AG04449 (cell line): ENCODE data around the gene TJAP1.

Experiments
- CTCF ChIA-PET: fragments of 350-600 bp; formaldehyde crosslinking; extraction: SDS; loops from one replicate; lab custom pipeline; 2021; ENCODE audit warnings: antibody characterized with exemption; lab: Yijun Ruan, JAX
- POLR2A ChIA-PET: fragments of 400-600, 350-600 bp; formaldehyde crosslinking; extraction: SDS; loops from one replicate; lab custom pipeline; 2020; ENCODE audit warnings: antibody characterized with exemption, inconsistent platforms; lab: Yijun Ruan, JAX
- DNase-seq: peaks from one replicate; pipeline ENCODE4 v3.0.0-alpha.2; 2010; ENCODE audit warnings: low read depth, low spot score
- H3K4me3 ChIP-seq: 2 replicates; pipeline ENCODE4 v1.5.1; 2011; ENCODE audit warnings: low read depth, mild to moderate bottlenecking, control low read depth, low read length
- CTCF ChIP-seq: IDR thresholded peaks from one replicate; pipeline ENCODE4 v1.5.1; 2011; ENCODE audit warnings: mild to moderate bottlenecking, moderate library complexity, low read length, control low read depth, inconsistent platforms; ENCODE audit not compliant: insufficient read depth; ENCODE audit errors: missing control alignments

TJAP1 gene

GRCh38 chr6:43478008-43478372 lies 620 bp downstream of the TJAP1 start:
- DNase-seq = no peak
- CTCF ChIA-PET = interaction anchor here (0.9 to 5.2 kb wide), 5 partner anchors 14 to 91 kb away, joined by 3 to 21 read pairs (median 9); no protein-coding TSS in a partner anchor
- TF ChIP-seq CTCF = no peak
- POLR2A ChIA-PET = interaction anchor here (0.8 to 1.5 kb wide), 5 partner anchors 13 to 40 kb away, joined by 3 to 5 read pairs (median 4); no protein-coding TSS in a partner anchor
- H3K4me3 ChIP-seq = peak overlapping the region; percentile 74

DNA sequence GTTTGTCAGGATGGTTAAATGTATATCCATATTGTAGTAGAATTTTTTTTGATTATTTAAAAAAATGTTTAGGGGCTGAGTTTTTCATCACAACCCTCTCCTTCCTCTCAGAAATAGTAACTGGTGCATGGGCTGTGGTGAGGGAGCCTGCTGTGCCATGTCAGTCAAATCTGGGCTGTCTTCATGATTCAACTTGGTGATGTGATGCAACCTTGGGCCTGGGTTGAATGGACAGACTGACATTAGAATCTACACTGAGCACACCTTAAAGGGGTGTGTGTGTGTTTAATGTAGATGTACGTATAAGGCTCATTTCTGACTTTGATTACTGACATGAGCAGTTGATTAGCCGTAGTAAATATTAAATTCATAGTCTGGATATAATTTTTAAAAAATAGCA lies 3.7 kb downstream of the TJAP1 start:
- H3K4me3 ChIP-seq = no peak overlapping the region
- ChIA-PET POLR2A (no interaction called here), CTCF (interaction anchor here (0.7 to 3.0 kb wide), 3 partner anchors 9 to 251 kb away, joined by 3 to 27 read pairs (median 3); no protein-coding TSS in a partner anchor)
- DNase-seq = no peak
- TF ChIP-seq CTCF = no peak

GRCh38 chr6:43481591-43482236 lies 4.3 kb downstream of the TJAP1 start:
- no peak for DNase-seq
- POLR2A ChIA-PET = no interaction called here

DNA sequence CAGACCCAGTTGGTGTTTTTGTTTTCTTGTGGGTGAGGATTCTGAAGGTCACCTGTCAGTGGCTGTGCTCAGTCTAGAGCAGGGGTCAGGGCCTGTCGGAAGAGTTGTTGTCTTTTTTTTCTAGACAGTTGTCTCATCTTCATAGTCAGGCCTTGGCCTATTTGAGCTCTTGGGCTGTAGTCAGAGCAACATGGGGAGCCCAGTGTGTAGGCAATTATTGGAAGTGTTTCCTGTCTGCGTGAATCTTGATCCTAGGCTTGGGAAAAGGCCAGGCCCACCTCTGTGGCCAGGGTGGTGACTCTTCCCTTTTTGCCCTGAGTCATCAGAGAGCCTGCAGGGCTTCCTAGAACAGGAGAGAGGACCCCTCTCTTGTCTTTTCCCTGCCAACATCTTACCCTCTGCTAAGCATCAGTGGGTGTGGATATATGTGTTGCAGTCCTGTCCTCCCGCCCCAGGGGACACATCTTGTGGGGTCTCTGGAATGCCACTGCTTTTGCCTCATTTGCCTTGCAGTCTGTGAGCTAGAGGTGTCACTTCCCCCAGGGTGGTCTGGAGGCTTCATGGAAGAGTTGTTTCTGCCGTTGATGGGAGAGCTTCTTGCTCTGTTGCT lies 11.4 kb downstream of the TJAP1 start:
- DNase-seq = no peak
- no peak for TF ChIP-seq CTCF
- CTCF ChIA-PET = interaction anchor here (1.0 to 18.5 kb wide), 3 partner anchors 9 to 220 kb away, joined by 3 to 337 read pairs (median 3); partner anchors contain the start of gene LRRC73
- H3K4me3 ChIP-seq = no peak overlapping the region
- POLR2A ChIA-PET = no interaction called here

More at GRCh38 chr6:43481591-43482236, 4.3 kb downstream of the TJAP1 start:
- TF ChIP-seq CTCF = no peak
- CTCF ChIA-PET = interaction anchor here (0.7 to 1.1 kb wide), 3 partner anchors 8 to 251 kb away, joined by 3 read pairs; no protein-coding TSS in a partner anchor
- H3K4me3 ChIP-seq = no peak overlapping the region

GRCh38 chr6:43489277-43490072 lies 12.1 kb downstream of the TJAP1 start:
- CTCF ChIA-PET = interaction anchor here (0.7 to 18.5 kb wide), 5 partner anchors 8 to 260 kb away, joined by 3 to 337 read pairs (median 3); partner anchors contain the start of genes DNPH1 and LRRC73
- DNase-seq = no peak
- POLR2A ChIA-PET = no interaction called here
- TF ChIP-seq CTCF = no peak
- H3K4me3 ChIP-seq = no peak overlapping the region

GRCh38 chr6:43490523-43490939 lies 13.2 kb downstream of the TJAP1 start:
- CTCF ChIA-PET = interaction anchor here (0.9 to 18.5 kb wide), 5 partner anchors 9 to 261 kb away, joined by 3 to 337 read pairs (median 4); partner anchors contain the start of genes DLK2, DNPH1 and LRRC73
- no peak overlapping the region for H3K4me3 ChIP-seq
- POLR2A ChIA-PET = interaction anchor here (0.7 kb wide), 1 partner anchor 13 kb away, joined by 3 read pairs; the partner anchor contains the start of gene TJAP1
- TF ChIP-seq CTCF = no peak
- no peak for DNase-seq
